Activated CD4-positive, alpha-beta T cell treated with anti-CD3 and anti-CD28 coated beads, Interleukin-2, Interleukin-4, amounts not matched to agents 100 ng/mL and 50 ng/mL, durations not matched to agents 16 hours and 8 hours (primary cell): ENCODE measurements around the gene INTS15.
"Not testable (repeated sequence)": the region's sequence is repeated elsewhere in the genome, so short reads cannot be mapped to it uniquely, and the experiment has no call there.

ENCODE experiments used
- DNase-seq: peaks from one replicate; pipeline ENCODE4 v3.0.0-alpha.2; 2020; ENCODE audit warnings: low spot score

Gene INTS15

DNA sequence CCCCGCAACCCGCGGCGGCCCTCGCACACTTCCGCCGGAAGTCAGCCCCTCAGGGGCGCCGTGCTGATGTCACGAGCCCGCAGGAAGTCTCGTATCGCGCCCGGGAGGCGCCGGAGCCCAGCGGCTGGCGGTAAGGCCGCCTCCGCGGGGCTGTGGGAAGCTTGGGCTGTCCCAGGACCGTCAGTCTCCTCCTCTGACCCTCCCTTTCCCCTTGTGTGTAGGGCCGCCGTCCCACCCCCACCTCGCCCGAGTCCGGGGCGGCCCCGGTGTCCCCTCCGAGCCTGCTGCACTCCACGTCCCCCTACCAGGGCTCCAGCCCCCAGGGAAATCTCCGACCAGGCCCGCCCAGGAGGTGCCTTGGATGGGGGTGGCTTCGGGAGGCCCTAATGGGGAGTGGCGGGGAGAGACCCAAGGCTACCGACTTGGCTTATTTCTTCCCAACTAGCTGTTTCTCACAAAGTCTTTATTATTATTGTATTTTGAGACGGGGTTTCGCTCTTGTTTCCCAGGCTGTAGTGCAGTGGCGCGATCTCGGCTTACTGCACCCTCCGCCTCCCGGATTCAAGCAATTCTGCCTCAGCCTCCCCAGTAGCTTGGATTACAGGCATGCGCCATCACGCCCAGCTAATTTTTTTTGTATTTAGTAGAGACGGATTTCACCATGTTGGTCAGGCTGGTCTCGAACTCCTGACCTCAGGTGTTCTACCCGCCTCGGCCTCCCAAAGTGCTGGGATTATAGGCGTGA lies 12.3 kb upstream of the INTS15 start, which contains the start of gene ZDHHC4:
ZDHHC4 (plus strand) TSS at position 86 of the 745 bp plus-strand sequence. CDS start 3,108 bp downstream, outside the sequence.
- peak; percentile 92 for DNase-seq

DNA sequence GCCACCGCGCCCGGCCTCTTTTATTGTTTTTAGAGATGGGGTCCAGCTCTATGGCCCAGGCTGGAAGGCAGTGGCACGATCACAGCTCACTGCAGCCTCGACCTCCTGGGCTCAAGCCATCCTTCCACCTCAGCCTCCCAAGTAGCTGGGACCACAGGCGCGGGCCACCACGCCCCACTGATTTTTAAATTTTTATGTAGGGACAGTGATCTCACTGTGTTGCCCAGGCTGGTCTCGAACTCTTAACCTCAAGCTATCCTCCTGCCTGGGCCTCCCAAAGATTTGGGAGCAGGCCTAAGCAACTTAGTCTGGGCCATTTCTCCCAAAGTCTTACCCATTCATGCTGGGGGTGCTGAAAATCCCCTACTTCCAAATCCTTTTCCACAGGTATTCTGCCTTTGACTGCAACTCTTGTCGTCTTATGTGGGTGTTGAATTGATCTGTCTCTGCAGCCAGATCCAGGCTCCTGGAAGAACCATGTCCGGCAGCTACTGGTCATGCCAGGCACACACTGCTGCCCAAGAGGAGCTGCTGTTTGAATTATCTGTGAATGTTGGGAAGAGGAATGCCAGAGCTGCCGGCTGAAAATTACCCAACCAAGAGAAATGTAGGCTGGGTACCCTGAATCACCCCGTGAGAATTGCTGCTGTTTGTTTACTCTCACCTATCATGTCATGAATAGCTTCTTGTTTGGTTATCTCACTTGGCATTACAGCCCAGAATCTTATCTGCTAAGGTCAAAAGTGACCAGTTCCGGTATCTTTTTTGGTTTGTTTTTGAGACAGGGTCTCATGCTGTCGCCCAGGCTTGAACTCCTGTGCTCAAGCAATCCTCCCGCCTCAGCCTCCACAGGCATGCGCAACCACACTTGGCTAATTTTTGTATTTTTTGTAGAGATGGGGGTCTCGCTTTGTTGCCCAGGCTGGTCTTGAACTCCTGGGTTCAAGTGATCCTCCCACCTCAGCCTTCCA lies 11.4 kb upstream of the INTS15 start:
- no peak for DNase-seq

DNA sequence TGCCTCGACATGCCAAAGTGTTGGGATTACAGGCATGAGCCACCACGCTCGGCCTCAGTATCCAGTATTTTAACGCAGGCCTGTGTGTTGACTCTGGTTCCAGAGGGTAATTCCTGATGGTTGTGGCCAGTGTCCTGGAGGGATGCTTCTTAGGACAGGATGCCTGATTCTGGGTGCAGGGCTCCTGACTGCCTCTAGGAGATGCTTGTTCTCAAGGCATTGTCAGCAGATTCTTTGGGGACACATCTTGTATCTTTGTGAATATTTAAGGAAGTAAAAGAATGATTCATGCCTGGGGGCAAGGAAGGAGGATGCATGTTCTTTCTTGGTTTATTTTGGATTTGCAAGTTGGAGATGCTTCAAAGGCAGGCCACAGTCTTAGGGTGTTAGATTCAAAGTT lies 10.4 kb upstream of the INTS15 start:
- DNase-seq = no peak

DNA sequence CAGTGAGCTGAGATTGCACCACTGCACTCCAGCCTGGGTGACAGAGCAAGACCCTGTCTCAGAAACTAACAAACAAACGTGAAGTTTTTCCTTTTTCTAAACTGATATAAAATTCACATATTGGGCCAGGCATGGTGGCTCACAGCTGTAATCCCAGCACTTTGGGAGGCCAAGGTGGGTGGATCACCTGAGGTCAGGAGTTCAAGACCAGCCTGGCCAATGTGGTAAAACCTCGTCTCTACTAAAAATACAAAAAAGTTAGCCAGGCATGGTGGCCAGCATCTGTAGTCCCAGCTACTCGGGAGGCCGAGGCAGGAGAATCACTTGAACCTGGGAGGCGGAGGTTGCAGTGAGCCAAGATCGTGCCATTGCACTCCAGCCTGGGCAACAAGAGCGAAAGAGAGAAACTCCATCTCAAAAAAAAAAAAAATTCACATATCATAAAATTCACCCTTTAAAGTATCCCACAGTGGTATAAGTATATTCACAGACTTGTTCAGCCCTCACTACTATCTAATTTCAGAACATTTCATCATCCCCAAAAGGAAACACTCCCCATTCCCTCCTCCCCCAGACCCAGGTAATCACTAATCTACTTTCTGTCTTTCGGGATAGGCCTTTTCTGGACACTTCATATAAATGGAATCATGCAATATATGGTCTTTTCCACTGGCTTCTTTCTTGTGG lies 3.9 kb upstream of the INTS15 start:
- DNase-seq = not testable (repeated sequence)

DNA sequence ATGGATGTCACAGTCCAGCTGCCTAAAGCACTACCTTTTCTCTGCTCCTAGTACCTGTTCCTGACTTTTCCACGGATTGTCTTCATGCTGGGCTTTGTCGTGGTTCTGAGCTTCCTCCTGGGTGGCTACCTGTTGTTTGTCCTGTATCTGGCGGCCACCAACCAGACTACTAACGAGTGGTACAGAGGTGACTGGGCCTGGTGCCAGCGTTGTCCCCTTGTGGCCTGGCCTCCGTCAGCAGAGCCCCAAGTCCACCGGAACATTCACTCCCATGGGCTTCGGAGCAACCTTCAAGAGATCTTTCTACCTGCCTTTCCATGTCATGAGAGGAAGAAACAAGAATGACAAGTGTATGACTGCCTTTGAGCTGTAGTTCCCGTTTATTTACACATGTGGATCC lies 1.3 kb upstream of the INTS15 start:
- DNase-seq = no peak

DNA sequence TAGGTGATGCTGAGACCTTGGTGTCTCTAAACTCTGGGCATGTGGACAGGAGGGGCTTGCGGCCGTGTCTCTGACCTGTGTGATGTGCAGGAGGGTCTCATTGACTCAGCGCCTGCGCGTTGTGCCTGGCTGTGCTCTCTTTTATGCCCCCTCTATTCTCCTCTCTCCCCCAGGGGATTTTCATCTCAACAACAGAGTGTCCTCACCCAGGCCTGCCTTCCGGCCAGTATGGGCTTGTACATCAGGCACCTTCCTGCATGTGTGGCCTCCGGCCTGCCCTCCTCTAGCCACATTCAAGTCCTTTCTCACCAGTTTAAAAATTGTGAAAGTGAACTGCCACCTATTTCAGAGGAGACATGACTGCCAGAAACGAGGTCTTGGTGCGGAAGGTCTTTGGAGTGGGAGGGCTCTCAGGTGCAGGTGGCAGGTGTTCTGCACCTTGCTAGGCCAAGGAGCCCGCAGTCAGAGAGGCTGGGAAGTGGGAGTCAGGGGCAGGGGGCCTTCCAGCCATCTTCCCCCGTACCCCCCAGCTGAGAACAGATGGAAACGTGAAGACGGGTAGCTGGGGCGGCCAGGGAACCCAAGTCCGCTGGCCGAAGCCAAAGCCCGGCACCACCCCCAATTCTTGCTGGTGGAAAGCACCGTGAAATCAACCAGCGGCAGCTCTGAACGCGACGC lies 531 bp upstream of the INTS15 start:
- no peak for DNase-seq

DNA sequence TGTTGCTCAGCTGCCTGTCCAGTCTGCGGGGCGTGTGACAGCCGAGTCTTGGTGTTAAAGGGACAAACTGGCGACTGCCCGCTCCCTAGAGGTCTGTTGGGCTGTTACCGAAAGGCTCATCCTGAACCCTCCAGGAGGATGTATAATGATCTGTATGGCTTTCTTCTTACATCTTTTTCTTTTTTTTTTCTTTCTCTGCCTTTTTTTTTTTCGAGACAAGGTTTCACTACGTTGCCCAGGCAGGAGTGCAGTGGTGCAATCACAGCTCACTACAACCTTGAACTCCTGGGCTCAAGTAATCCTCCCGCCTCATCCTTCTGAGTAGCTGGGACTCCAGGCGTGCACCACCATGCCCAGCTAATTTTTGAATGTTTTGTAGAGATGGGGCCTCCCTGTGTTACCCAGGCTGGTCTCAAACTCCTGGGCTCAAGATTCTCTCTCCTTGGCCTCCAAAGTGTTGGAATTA lies 857 bp downstream of the INTS15 start:
- no peak for DNase-seq

DNA sequence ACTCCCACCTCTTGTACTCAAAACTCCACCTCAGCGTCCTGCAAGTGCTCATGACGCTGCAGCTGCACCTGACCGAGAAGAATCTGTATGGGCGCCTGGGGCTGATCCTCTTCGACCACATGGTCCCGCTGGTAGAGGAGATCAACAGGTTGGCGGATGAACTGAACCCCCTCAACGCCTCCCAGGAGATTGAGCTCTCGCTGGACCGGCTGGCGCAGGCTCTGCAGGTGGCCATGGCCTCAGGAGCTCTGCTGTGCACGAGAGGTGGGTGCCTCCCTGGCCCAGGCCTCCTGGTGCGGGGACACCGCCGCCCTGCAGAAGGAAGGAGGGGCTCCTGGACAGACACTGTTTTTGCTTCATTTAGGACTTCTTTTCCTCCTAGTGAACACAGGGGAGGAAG lies 10.3 kb downstream of the INTS15 start:
- no peak for DNase-seq

DNA sequence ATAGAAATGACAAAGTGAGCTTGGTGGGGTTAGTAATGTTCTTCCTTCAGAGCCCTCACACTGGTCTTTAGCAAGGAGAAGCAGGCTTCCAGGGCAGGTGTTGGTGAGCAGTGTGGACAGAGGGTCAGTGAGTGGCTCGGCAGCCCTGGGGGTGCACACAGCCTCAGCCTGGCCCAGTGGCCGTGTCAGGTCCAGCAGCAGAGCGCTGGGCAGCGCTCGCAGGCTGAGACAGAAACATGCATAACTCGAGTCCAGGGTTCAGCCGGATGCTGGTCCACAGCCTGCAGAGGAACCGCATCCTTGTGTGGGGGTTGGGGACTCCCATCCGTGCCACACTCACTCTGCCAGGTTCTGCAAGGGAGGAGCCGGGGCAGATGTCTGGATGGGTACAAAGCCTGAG lies 14.6 kb downstream of the INTS15 start:
- no peak for DNase-seq

DNA sequence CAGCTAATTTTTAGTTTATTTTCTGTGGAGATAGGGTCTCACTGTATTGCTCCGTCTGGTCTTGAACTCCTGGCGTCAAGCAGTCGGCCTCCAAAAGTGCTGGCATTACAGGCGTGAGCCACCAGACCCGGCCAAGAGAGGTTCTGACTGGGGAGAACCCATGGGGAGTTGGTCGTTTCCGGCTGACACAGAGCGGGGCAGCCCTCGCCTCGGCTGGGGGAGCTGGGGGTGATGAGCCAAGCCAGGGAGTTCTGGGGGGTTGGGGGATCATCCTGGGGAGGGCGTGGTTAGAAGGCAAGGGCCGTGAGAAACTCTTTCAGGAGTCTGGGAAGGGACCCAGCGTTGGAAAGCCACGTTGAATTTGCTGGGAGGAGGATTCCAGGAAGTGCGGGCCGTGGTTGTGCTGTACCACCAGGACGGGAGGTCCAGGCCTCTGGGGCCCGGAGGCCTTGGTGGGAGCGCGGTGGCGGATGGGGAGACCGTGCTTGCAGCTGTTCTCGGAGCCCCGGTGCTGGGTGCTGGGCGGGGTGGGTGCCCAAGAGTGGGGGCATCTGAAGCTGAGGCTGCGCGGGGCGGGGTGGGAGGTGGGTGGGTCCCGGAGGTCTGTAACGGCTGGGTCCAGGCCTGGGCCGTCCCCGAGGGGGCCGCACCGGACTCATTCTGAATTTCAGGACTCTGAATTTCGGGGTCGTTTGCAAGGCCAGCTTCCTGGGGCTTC lies 17.2 kb downstream of the INTS15 start:
- no peak for DNase-seq

DNA sequence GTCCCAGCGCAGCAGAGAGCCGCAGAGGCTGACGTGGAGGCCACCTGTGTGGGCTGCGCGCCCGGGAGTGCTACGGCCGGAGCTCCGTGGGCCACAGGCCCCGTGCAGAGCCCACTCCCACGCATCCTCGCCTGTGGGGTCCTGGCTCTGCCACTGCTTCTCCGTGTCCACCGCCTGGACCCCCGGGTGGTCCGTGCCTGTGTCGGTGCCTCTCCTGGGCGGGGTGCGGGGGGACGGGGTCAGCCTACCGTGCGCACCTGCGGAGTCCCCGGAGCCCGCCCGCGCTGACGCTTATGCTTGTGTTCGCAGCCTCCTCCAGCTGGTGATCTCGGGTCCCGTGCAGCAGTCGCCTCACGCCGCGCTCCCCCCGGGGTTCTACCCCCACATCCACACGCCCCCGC lies 17.8 kb downstream of the INTS15 start:
- DNase-seq = no peak

DNA sequence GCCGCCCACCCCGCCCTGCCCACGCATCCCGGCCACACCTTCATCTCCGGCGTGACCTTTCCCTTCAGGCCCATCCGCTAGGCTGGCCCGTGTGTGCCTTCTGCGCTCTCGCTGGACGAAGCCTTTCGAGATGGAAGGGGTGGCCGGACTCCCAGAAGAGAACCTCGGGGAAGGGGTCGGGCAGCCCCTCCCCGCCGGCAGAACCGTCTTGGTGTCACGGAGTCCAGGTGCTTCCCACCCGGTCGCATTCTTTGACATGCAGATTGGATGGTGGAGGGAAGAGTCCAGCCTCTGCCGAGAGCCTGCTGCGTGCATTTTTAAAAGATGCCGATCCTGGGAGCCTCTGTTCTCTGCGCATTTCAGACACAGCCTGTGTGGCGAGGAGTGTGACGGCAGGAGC lies 18.3 kb downstream of the INTS15 start:
- no peak for DNase-seq

DNA sequence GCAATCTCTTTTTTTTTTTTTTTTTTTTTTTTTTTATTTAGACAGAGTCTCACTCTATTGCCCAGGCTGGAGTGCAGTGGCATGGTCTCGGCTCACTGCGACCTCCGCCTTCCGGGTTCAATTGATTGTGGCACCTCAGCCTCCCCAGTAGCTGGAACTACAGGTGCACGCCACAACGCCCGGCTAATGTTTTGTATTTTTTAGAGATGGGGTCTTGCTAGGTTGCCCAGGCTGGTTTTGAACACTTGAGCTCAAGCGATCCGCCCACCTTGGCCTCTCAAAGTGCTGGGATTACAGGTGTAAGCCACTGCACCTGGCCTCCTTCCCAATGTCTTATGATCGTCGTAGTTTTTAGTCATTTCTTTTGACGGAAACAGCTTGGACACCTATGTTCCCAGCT lies 19.0 kb downstream of the INTS15 start:
- no peak for DNase-seq

DNA sequence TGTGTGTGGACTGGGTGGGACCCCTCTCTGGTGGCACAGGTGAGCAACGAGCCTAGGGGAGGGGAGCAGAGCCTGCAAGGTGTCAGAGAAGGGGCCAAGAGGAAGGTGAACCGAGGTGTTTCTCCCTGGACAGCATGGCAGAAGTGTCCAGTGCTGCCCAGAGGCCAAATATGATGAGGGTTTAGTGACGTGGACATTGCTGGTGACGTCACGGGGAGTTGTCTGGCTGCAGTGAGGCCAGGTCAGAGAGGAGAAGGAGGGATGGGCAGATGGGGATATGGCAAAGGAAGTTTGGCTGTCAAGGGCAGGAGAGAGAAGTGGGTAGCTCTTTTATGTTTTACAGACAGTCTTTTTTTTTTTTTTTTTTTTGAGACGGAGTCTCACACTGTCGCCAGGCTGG lies 23.0 kb downstream of the INTS15 start:
- no peak for DNase-seq

DNA sequence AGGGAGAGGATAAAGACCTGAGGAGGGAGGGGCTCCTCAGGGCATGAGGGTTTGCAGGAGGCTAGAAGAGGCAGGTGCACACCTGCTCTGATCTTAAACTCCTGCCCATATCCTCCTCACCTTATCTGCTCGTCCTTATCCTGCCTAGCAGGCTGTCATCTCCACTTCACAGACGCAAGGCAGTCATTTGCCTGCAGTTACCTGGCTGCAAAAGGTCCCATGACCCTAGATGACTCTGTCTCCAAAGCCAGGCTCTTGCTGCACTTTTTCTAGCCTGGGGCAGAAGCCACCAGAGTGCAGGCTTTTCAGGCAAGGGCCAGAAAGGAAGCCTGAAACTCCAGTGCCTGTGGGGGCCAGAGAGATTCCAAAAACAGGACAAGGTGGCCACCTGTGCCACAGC lies 23.9 kb downstream of the INTS15 start:
- DNase-seq = no peak

DNA sequence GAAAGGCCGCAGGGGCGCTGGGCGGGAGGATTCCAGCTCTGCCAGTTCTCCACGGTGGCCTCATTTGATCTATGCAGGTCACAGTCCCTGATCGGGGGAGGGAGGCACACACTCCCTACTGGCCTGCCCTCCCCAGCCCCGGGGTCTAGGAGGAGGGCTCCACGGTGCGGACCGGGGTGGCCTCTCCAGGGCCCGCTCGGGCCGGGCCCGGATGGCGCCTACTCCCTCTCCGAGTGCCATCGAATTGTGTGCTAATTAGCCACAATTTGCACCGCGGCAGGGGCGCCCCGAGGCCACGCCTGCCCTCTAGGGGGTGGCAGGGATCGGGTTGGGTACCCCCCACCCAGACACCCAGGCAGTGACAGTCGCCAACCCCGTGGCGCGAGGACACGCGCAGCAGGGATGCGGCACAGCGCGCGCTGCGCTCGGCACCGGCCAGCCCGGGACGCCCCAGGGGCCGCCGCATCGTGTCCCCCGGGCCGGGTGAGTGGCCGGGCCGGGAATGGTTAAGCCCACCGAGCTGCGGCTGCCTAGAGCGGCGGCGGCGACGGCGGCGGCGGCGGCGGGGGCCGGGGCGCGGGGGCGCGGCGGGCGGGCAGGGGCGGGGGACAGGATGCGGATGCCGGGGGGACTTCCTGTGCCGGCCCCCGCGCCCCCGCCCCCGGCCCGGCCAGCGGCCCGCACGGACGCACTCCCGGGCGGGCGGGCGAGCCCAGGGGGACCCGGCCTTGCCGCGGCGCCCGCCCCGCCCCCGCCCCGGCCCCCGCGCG lies 25.3 kb downstream of the INTS15 start, which contains the start of gene ZNF853:
ZNF853 (plus strand) TSS at position 658 of the 770 bp plus-strand sequence. CDS start 565 bp downstream, outside the sequence.
- no peak for DNase-seq

DNA sequence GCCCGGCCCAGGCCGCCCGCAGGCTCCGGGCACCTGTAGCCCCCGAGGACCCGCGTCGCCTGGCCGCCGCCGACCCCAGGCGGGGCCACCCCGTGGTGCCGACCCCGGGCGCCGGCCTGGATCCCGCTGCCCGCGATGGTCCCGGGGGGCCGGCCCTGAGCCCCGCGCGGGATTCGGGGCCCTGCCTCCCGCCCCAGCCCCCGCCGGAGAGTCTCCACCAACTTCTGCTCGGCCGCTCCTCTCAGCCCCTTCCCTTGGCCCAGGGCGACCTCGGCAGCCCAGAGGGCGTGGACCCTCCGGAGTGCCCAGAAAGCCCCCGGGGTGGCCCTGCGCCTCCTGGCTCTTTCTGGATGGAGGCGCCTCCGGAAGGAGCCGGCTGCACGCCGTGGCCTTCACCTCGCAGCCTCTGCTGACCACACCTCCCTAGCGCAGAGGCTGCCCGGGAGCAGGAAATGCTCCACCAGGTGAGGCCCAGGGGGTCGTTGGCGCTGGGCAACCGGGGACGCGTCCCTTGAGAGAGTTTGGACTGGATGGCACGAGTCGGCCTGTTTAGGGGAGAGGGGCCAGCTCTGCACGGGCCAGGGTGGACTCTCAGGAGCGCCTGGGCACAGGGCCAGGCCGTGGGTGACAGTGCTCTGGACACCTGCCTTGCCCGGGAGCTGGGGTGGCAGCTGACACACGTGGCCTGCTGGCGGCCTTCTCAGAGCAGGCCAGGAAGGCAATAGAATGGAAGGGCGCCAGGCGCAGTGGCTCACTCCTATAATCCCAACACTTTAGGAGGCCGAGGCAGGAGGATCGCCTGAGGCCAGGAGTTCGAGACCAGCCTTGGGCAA lies 26.1 kb downstream of the INTS15 start:
- no peak for DNase-seq

DNA sequence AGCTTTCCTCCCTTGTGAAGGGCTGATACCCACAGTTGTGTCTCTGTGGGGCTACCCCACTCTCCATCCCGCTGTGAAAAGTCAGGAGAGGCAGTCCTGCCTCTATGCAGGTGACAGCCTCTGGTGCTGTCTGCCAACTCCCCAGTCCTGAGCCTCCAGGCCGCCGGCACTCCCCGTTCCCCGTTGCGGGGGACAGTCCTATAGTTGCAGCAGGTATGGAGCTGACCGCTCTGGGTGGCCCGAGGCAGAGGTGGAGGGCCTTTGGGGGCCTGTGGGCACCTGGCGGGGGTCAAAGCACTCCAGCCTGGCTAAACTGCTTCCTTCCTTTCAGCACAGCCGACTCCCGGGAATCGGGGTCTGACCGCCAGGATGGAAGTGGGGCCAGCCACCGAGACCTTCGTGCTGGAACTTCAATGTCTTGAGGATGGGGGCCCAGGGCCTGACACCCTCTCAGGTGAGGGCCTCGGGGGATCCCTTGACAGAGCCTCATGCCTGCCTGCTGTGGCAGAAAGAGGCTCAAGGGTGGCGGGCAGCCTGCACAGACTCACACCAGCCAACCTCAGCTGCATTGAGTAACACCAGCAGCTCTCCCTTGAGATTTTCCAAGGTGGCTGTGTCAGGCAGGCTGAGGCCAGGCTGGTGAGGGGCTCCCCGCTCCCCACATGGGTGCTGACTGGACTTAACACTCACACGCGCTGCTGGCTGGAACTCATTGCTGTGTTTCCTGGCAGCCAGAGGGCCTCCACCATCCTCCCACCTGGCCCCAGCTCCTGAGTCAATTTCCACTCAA lies 27.2 kb downstream of the INTS15 start:
- DNase-seq = no peak
